ENCODE results near the gene DYNLL1. TPM values are rescaled to one million over a fixed set of nuclear protein-coding genes. Genes with fewer than 3 reads are reported as not detected.

The DYNLL1 gene
- total and polyA plus RNA-seq, 2 experiments from 2014 or later = 186 to 546 TPM

- no peaks in the 10 kb centered on the region for H3K9me3 ChIP-seq (ENCODE audit: low read depth)
- no peaks in the 10 kb centered on the region for H3K27me3 ChIP-seq
- no peak overlapping the region for H3K4me3 ChIP-seq
- peaks cover 4% of the 10 kb centered on the region for H3K4me1 ChIP-seq (ENCODE audit: low read depth)
- peak; percentile 47 to 59 for DNase-seq (ENCODE audit: low read depth in 1 of 2, low spot score in 1 of 2)
- peak overlapping the region; percentile 38 for H3K27ac ChIP-seq
- H3K36me3 ChIP-seq = peaks cover 50% of the 10 kb centered on the region
- TF ChIP-seq CTCF (IDR thresholded peaks at IDR 0.05; ENCODE audit: low read depth, low read length) = peak; percentile 66
These were observed 29.2 kb upstream of the DYNLL1 start for GRCh38 chr12:120466560-120467315.

GRCh38 chr12:120467439-120467838 lies 28.5 kb upstream of the DYNLL1 start:
- H3K4me3 ChIP-seq = no peak overlapping the region
- no peak for DNase-seq (ENCODE audit: low read depth in 1 of 2, low spot score in 1 of 2)
- no peak overlapping the region for H3K27ac ChIP-seq
- no peaks in the 10 kb centered on the region for H3K9me3 ChIP-seq (ENCODE audit: low read depth)
- no peaks in the 10 kb centered on the region for H3K27me3 ChIP-seq
- TF ChIP-seq CTCF (IDR thresholded peaks at IDR 0.05; ENCODE audit: low read depth, low read length) = no peak
- peaks cover 4% of the 10 kb centered on the region for H3K4me1 ChIP-seq (ENCODE audit: low read depth)
- peaks cover 43% of the 10 kb centered on the region for H3K36me3 ChIP-seq

- Histone ChIP-seq H3K36me3 (peaks cover 35% of the 10 kb centered on the region), H3K27ac (peak overlapping the region; percentile 92), H3K27me3 (no peaks in the 10 kb centered on the region), H3K9me3 (ENCODE audit: low read depth) (no peaks in the 10 kb centered on the region), H3K4me3 (peak overlapping the region; percentile 81), H3K4me1 (ENCODE audit: low read depth) (peaks cover 4% of the 10 kb centered on the region)
- TF ChIP-seq CTCF (IDR thresholded peaks at IDR 0.05; ENCODE audit: low read depth, low read length) = no peak
- peak; percentile 59 to 78 for DNase-seq (ENCODE audit: low read depth in 1 of 2, low spot score in 1 of 2)
These were observed 27.5 kb upstream of the DYNLL1 start for GRCh38 chr12:120468325-120468820.

- H3K27me3 ChIP-seq = no peaks in the 10 kb centered on the region
- no peak for DNase-seq (ENCODE audit: low read depth in 1 of 2, low spot score in 1 of 2)
- peaks cover 4% of the 10 kb centered on the region for H3K4me1 ChIP-seq (ENCODE audit: low read depth)
- H3K36me3 ChIP-seq = peaks cover 29% of the 10 kb centered on the region
- H3K27ac ChIP-seq = peak overlapping the region; percentile 92
- H3K9me3 ChIP-seq (ENCODE audit: low read depth) = no peaks in the 10 kb centered on the region
- no peak for TF ChIP-seq CTCF (IDR thresholded peaks at IDR 0.05; ENCODE audit: low read depth, low read length)
- peak overlapping the region; percentile 81 for H3K4me3 ChIP-seq
These were observed 27.0 kb upstream of the DYNLL1 start for GRCh38 chr12:120468821-120469449.

- Histone ChIP-seq H3K4me1 (ENCODE audit: low read depth) (peaks cover 4% of the 10 kb centered on the region), H3K4me3 (peak within 1 kb of the TSS; percentile 81), H3K27ac (peak within 1 kb of the TSS; percentile 92), H3K27me3 (no peaks in the 10 kb centered on the region), H3K36me3 (peaks cover 23% of the 10 kb centered on the region), H3K9me3 (ENCODE audit: low read depth) (no peaks in the 10 kb centered on the region)
- peak; percentile 98 for DNase-seq (ENCODE audit: low read depth in 1 of 2, low spot score in 1 of 2)
- TF ChIP-seq CTCF (IDR thresholded peaks at IDR 0.05; ENCODE audit: low read depth, low read length) = peak; percentile 91
These were observed 26.3 kb upstream of the DYNLL1 start, which contains the start of gene SRSF9 for GRCh38 chr12:120469450-120470149. TSS of gene SRSF9 (minus strand) at chr12:120469748. CDS start at chr12:120469609, 139 bp downstream.

Data from cardiac muscle cell (in vitro differentiated cells and primary cell).